K562 (cell line): Measurements from ENCODE around the gene ARFGAP3. TPM values are rescaled to one million over a fixed set of nuclear protein-coding genes. Genes with fewer than 3 reads are reported as not detected.

Experiments used
- ATAC-seq: fragments of 200-7000 bp; cut with Tn5 transposase; 3 replicates; pipeline ENCODE4 v1.9.1; 2020; ENCODE audit warnings: moderate library complexity
- BruUV-seq: library from RNA; stranded (reverse); fragments of 400-500 nt; replicated peaks from 2 replicates; lab custom pipeline; 2021; lab: Mats Ljungman, UMichigan
- CTCF ChIA-PET: fragments of 300-600 bp; formaldehyde crosslinking; extraction: SDS; loops from one replicate; lab custom pipeline; 2021; ENCODE audit warnings: low intra/inter-chr PET ratio; lab: Yijun Ruan, JAX
- POLR2A ChIA-PET: fragments of 300-600, 350-650 bp; sonication (Branson Sonifier 250); formaldehyde crosslinking; extraction: SDS; loops from one replicate; lab custom pipeline; 2021; ENCODE audit warnings: antibody characterized with exemption, inconsistent platforms; lab: Yijun Ruan, JAX
- DNase-seq, 4 experiments: peaks; one replicate each; pipeline versions ENCODE4 v3.0.0 to v3.0.0-alpha.2; 2011 to 2018; ENCODE audit warnings: low spot score in 3 of 4, mixed read lengths in 3 of 4; ENCODE audit errors: extremely low read depth in 1 of 4
- FAIRE-seq: peaks from 2 replicates; lab custom pipeline; 2011; peaks lifted over from hg19 to GRCh38; lab: Jason Lieb, UNC
- H2AFZ ChIP-seq: 2 replicates; pipeline ENCODE4 v1.6.0; 2011; ENCODE audit warnings: low read depth, low read length, control low read depth, inconsistent platforms
- H3K27ac ChIP-seq: fragments of 200-600 bp; 3 replicates; pipeline ENCODE4 v1.8.0; 2011; ENCODE audit warnings: low read depth, mild to moderate bottlenecking, control low read depth, inconsistent platforms, low read length, moderate library complexity, mixed read lengths; ENCODE audit errors: extremely low read depth
- H3K27me3 ChIP-seq, 2 experiments: fragments of 300-600 bp in 1 of 2; 2 replicates in 1 of 2; 3 replicates in 1 of 2; pipeline versions ENCODE4 v1.6.0 to v1.8.0; 2011; ENCODE audit warnings: inconsistent platforms in 2 of 2, low read length in 2 of 2, mild to moderate bottlenecking in 1 of 2, mixed read lengths in 1 of 2, moderate library complexity in 1 of 2; ENCODE audit not compliant: control insufficient read depth in 2 of 2, insufficient read depth in 2 of 2
- H3K36me3 ChIP-seq: fragments of 300-600 bp; 3 replicates; pipeline ENCODE4 v1.8.0; 2011; ENCODE audit warnings: mild to moderate bottlenecking, low read length, inconsistent platforms; ENCODE audit not compliant: control insufficient read depth, insufficient read depth
- H3K4me1 ChIP-seq, 2 experiments: fragments of 200-600 bp in 1 of 2; replicated peaks in 1 of 2; 2 replicates in 1 of 2; 3 replicates in 1 of 2; pipeline versions ENCODE4 v1.5.1 to v1.8.0; 2011; ENCODE audit warnings: inconsistent platforms in 2 of 2, low read length in 2 of 2, mild to moderate bottlenecking in 1 of 2, mixed read lengths in 1 of 2, moderate library complexity in 1 of 2; ENCODE audit not compliant: control insufficient read depth in 2 of 2, insufficient read depth in 2 of 2
- H3K4me2 ChIP-seq: 2 replicates; pipeline ENCODE4 v1.6.1; 2011; ENCODE audit warnings: low read length, control low read depth, inconsistent platforms, mixed read lengths; ENCODE audit not compliant: insufficient read depth
- H3K4me3 ChIP-seq: fragments of 200-600 bp; sonication (generic), shearing (Covaris generic); 2 replicates; pipeline ENCODE4 v1.5.1; 2016; ENCODE audit warnings: control low read depth, inconsistent platforms
- H3K79me2 ChIP-seq: fragments of 200-600 bp; 3 replicates; pipeline ENCODE4 v1.8.0; 2011; ENCODE audit warnings: low read length, inconsistent platforms; ENCODE audit not compliant: control insufficient read depth, insufficient read depth
- H3K9ac ChIP-seq, 2 experiments: 2 replicates each; pipeline versions ENCODE4 v1.6.0 to v1.6.1; 2011; ENCODE audit warnings: low read depth in 2 of 2, low read length in 2 of 2, control low read depth in 1 of 2, inconsistent platforms in 1 of 2, mild to moderate bottlenecking in 1 of 2, mixed read lengths in 1 of 2; ENCODE audit not compliant: insufficient read depth in 1 of 2
- H3K9me1 ChIP-seq: one replicate; pipeline ENCODE4 v1.6.0; 2011; ENCODE audit warnings: inconsistent platforms, mild to moderate bottlenecking, low read length, moderate library complexity; ENCODE audit not compliant: control insufficient read depth, insufficient read depth
- H3K9me3 ChIP-seq: replicated peaks from 2 replicates; pipeline ENCODE4 v1.5.1; 2011; ENCODE audit warnings: low read depth, low read length, inconsistent platforms; ENCODE audit not compliant: control insufficient read depth, insufficient read depth
- H4K20me1 ChIP-seq: replicated peaks from 2 replicates; pipeline ENCODE4 v1.6.1; 2011; ENCODE audit warnings: low read length, inconsistent platforms, mixed read lengths; ENCODE audit not compliant: control insufficient read depth, insufficient read depth
- CBFB ChIP-seq: sonication (generic); formaldehyde crosslinking; IDR thresholded peaks from 2 replicates; pipeline ENCODE4 v1.4.0; 2020; ENCODE audit warnings: mild to moderate bottlenecking, missing genetic modification reagents
- SMARCB1 ChIP-seq: IDR thresholded peaks from 2 replicates; pipeline ENCODE4 v1.6.1; 2011; ENCODE audit warnings: improper control_type of control experiment, low read depth; ENCODE audit not compliant: insufficient read length
- SP2 ChIP-seq: IDR thresholded peaks from 2 replicates; pipeline ENCODE4 v1.6.1; 2011; ENCODE audit warnings: mild to moderate bottlenecking, low read depth, low read length, moderate library complexity; ENCODE audit not compliant: poor library complexity, severe bottlenecking; ENCODE audit errors: extremely low read depth
- SRF ChIP-seq, 2 experiments: fragments of 250-450, 450-650 bp in 1 of 2; sonication (Bioruptor Pico) in 1 of 2; sonication (generic) in 1 of 2; formaldehyde crosslinking; IDR thresholded peaks; 2 replicates each; pipeline versions ENCODE4 v1.5.0 to v1.5.1; 2020 to 2022; ENCODE audit warnings: mild to moderate bottlenecking in 1 of 2, missing genetic modification reagents in 1 of 2
- ZNF253 ChIP-seq: fragments of 250-450 bp; sonication (Bioruptor Pico); conservative IDR thresholded peaks from 2 replicates; pipeline ENCODE4 v1.6.1; 2021; ENCODE audit warnings: mild to moderate bottlenecking
- WGBS: fragments of 100-300 bp; shearing (Covaris generic); methylation state at CpG from one replicate; pipeline ENCODE4 v1.1.6; 2016; ENCODE audit warnings: low coverage, mixed read lengths; ENCODE audit not compliant: insufficient coverage; ENCODE audit errors: missing lambda C conversion rate; 5-methylcytosine and 5-hydroxymethylcytosine counted together
- in situ Hi-C: fragments of 300-500 bp; cut with MboI; formaldehyde crosslinking; loops from 4 replicates; pipeline ENCODE4 v1.15.0; 2018; ENCODE audit warnings: inconsistent platforms, mixed read lengths
- intact Hi-C: fragments of 100-400 bp; cut with micrococcal nuclease; formaldehyde crosslinking; loops from 2 replicates; pipeline ENCODE4 v1.14.2; 2022
- polyA plus RNA-seq, 8 experiments: library from polyadenylated mRNA; depleted of rRNA in 4 of 8; stranded (reverse) in 5 of 8; unstranded in 3 of 8; fragments of >200 nt; fragmentation: Nextera tagmentation in 2 of 8; fragmentation: Illumina TruSeq in 1 of 8; extraction: Ambion mirVana in 2 of 8; extraction: Trizol in 1 of 8; gene quantifications; 2 replicates each; pipeline versions ENCODE4 v1.2.1 to v1.2.3, GENCODE V29; 2011 to 2014; ENCODE audit warnings: inconsistent platforms in 1 of 8, missing spikeins in 1 of 8
- total RNA-seq, 7 experiments: library from RNA; depleted of rRNA in 6 of 7; stranded (reverse); fragments of >200 nt in 6 of 7; fragmentation: Illumina TruSeq in 2 of 7; extraction: Trizol in 2 of 7; gene quantifications; 2 replicates each; pipeline versions ENCODE4 v1.2.1 to v1.2.3, GENCODE V29; 2011 to 2021; ENCODE audit warnings: low replicate concordance in 1 of 7
- TF ChIP-seq, protein P1 (sequence below): sonication (generic); formaldehyde crosslinking; IDR thresholded peaks from 2 replicates; pipeline ENCODE4 v1.8.1; 2023; ENCODE audit warnings: mild to moderate bottlenecking, missing genetic modification reagents

The ARFGAP3 gene
- total and polyA plus RNA-seq, 9 of the 15 experiments (the other 6 are each of a cell fraction or from before 2014, with no cell fraction given), result 14.2 to 31.9 (median 22.7) TPM

DNA sequence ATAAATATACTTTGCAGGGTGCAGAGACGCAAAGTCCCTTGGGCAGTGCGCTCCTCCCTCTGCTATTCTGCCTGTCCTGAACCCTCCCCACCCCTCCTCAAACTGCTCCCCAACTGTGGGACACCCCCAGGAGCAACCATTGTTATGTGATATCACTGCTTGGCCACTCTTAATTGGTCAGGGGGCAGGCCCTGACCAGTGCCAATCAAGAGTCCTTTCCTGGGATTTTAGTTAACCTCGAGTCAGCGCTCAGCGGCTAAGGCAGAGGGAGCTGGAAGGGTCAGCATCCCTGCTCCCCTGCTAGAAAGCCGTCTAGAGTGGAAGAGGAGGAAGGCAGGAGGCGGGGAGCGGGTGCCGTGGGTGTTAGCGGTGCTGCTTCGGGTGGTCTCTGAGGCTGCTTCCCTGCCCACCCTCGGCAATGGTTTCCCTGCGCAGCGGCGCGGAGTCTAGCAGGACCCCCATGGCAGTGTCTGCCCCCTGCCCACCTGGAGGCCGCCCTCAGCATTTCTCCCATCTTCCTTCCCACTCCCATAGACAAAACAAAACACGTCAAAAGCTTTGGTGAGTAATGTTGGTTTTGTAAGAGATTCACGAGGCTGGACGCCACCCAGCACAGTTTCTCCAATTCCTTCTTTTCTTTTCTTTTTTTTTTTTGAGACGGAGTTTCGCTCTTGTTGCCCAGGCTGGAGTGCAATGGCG is 98.0 kb downstream of the ARFGAP3 start:
- H3K27me3 ChIP-seq, result peaks cover 0 to 6% of the 10 kb centered on the region in 2 experiments; a peak in 2 of 5 replicates
- FAIRE-seq (no peak), ATAC-seq (no peak)
- H3K27ac ChIP-seq, result no peak overlapping the region
- in situ Hi-C loops, result no loop called here
- H3K4me2 ChIP-seq, result no peak overlapping the region
- H3K9me3 ChIP-seq, result no peaks in the 10 kb centered on the region
- TF ChIP-seq SMARCB1, result no peak
- no peak for TF ChIP-seq SP2
- no peak for TF ChIP-seq CBFB
- no peak for TF ChIP-seq SRF (CRISPR knock-in tag; IDR thresholded peaks at IDR 0.05)
- TF ChIP-seq, protein P1, sequence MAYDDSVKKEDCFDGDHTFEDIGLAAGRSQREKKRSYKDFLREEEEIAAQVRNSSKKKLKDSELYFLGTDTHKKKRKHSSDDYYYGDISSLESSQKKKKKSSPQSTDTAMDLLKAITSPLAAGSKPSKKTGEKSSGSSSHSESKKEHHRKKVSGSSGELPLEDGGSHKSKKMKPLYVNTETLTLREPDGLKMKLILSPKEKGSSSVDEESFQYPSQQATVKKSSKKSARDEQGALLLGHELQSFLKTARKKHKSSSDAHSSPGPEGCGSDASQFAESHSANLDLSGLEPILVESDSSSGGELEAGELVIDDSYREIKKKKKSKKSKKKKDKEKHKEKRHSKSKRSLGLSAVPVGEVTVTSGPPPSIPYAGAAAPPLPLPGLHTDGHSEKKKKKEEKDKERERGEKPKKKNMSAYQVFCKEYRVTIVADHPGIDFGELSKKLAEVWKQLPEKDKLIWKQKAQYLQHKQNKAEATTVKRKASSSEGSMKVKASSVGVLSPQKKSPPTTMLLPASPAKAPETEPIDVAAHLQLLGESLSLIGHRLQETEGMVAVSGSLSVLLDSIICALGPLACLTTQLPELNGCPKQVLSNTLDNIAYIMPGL, result no peak
- TF ChIP-seq ZNF253 (CRISPR knock-in tag), result no peak
- TF ChIP-seq, all 486 proteins: peak for 0
- intact Hi-C loops, result no loop called here
- WGBS, result 38% methylated on average over 20 of the region's 23 CpGs
- Histone ChIP-seq H3K4me1 (peaks cover 0 to 5% of the 10 kb centered on the region in 2 experiments; a peak in 3 of 5 replicates), H3K4me3 (no peak overlapping the region), H3K9me1 (no peaks in the 10 kb centered on the region), H3K79me2 (no peaks in the 10 kb centered on the region), H3K9ac (no peak overlapping the region), H3K36me3 (no peaks in the 10 kb centered on the region), H4K20me1 (no peaks in the 10 kb centered on the region), H2AFZ (no peak overlapping the region)
- no peak for DNase-seq
- BruUV-seq, result no TSS peak
- POLR2A ChIA-PET, result no interaction called here
- CTCF ChIA-PET, result no interaction called here
